Bronchial smooth muscle cell (primary cell): Measurements from ENCODE around the gene ZMYND15. TPM values are rescaled to one million over a fixed set of nuclear protein-coding genes. Genes with fewer than 3 reads are reported as not detected.

ENCODE experiments used
- total RNA-seq: library from RNA; depleted of rRNA; stranded (reverse); fragments of >200 nt; gene quantifications from 2 replicates; pipeline ENCODE4 v1.2.1, GENCODE V29; 2014

Gene ZMYND15
- total RNA-seq, result 0.09 TPM in 1 of 2 replicates, not detected in the other

DNA sequence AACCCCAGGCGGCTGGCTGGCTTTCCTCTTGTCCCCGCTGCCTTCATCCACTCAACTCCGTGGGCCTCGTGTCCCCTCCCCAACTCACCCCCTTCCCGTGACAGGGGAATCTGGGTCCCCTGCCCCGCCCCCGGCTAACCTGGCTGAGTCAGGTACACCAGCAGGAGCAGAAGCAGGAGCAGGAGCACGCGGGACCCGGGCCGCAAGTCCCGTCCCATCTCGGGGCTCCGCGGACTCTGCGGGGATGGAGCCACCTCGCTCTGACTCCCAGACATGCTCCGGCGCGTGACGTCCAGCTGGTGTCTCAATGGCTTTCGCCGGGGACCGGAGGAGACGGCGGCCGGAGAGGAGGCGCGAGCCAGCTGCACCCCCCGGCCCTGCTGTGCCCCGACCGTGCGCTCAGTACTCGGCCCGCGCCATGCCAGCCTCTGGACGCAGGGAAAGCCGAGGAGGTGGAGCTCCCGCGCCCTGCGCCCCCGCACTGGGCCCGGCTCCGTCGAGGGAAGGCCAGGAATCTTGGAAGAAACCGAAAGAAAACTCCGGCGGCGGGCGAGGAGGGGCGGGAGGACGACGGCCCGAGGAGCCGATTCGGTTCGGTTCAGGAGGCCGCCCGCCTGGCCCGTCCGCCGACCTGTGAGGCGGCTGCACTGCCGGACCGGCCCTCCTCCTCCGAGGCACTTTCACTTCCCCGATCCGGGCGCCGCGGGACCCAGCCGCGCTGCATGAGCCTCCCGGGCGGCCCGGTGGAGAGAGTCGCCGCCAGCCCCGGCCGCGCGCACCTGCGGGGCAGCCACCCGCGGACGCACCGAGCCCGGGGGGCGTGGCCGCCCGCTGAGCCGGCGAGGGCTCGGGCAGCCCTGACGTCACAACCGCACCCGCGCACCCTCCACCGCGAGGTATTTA lies at the start of gene ZMYND15, which contains the start of gene CXCL16:
Gene ZMYND15, plus strand, starts transcription at position 712 of the 903 bp plus-strand sequence. CDS start 716 bp downstream, outside the sequence.
Gene CXCL16, minus strand, starts transcription at position 807 of the 903 bp plus-strand sequence. Its CDS starts 589 bp downstream, at position 218.

GRCh38 chr17:4709794-4710692 lies 29.6 kb upstream of the ZMYND15 start, which contains the start of gene ARRB2:
ARRB2 (plus strand) TSS chr17:4710632; CDS start chr17:4710722, 90 bp downstream.

DNA sequence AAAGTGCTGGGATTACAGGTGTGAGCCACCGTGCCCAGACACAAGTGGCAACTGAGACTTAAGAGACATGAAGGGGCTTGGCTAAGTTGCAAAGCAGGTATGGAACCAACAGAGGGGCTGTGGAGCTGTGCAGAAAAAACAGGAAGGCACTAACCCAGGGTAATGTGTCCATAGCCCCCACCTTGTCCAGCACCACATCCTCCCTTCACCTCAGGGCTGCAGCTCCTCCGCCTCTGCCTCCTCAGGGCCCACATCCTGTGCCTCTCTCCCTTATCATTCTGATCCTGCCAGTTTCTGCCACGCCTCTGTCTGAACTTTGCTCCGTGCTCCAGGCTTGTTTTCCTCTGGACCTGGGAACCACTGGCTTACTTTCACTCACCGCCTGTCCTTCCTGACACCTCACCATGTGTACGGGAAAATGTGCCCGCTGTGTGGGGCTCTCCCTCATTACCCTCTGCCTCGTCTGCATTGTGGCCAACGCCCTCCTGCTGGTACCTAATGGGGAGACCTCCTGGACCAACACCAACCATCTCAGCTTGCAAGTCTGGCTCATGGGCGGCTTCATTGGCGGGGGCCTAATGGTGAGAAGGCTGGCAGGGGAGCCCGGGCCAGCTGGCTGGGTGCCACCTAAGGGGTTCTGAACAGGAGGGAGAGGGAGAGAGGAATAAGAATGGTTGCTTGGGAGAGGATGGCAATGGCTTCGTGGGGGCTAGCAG lies 32.0 kb downstream of the ZMYND15 start, which contains the start of gene TM4SF5:
Gene TM4SF5, plus strand, starts transcription at position 368 of the 716 bp plus-strand sequence. Its CDS starts 37 bp downstream, at position 405.

DNA sequence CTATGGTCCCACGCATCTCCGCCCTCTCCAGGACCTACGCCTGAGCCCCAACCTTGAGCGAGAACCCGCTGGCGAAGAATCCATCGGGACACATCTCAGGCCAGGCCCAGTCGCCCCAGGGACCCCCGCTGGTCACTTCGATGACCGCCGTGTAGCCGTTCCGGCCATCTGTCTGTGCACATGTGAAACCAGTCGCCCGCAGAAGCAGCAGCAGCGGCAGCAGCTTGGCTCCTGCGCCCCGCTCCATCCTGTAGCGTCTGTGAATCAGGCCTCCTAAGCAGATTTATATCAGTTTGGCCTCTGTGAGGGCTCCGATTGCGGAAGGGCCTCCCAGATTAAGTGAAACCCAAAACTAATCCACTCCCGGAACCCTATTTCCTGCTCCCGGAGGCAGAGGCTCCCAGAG lies 46.5 kb downstream of the ZMYND15 start, which contains the start of gene VMO1:
Gene VMO1, minus strand, starts transcription at position 259 of the 406 bp plus-strand sequence. Its CDS starts 12 bp downstream, at position 247.

DNA sequence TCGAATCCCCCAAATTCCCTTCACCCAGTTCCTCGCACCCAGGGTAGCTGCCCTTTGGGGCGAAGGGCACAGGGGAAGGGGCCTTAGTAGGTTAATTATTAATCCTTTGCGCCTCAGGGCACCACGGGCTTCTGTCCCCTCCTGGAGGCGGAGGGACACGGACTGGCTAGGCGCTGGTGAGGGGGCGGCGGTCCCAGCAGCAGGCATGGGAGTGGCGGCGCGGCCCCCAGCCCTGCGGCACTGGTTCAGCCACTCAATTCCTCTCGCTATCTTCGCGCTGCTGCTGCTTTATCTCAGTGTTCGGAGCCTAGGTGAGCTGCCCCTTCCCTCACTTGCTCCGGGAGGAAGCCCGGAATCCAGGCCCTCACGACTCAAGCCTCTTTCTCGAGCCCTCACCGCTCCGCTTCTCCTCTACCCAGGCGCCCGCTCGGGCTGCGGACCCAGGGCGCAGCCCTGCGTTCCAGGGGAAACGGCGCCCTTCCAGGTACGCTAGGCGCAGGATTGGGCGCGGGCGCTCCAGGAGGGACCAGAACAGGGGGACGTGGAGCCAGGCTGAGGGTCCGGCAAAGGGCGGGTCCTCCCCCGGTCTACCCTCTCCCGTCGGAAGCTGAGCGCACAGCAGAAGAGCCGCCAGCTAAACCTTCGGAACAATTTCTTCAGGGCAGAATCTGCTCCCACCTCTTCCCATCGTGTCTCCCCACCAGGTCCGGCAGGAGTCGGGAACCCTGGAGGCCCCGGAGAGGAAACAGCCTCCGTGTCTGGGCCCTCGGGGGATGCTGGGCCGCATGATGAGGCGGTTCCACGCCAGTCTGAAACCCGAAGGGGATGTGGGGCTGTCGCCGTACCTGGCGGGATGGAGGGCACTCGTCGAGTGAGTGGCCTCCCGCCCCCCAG lies 49.4 kb downstream of the ZMYND15 start, which contains the start of gene GLTPD2:
Gene GLTPD2, plus strand, starts transcription at position 158 of the 894 bp plus-strand sequence. Its CDS starts 48 bp downstream, at position 206.

Other genes starting within 250 kb of the ZMYND15 start
- 0.09 and 0.16 TPM in 2 replicates for gene SPNS2, start 241.0 kb upstream of the ZMYND15 start, total RNA-seq
- 21.9 and 32.3 TPM in 2 replicates for gene MYBBP1A, start 184.4 kb upstream of the ZMYND15 start, total RNA-seq
- under 0.01 TPM in 1 of 2 replicates, not detected in the other for gene GGT6, start 179.3 kb upstream of the ZMYND15 start, total RNA-seq
- 0.47 and 10.1 TPM in 2 replicates for gene SMTNL2, start 155.3 kb upstream of the ZMYND15 start, total RNA-seq
- gene ALOX15, start 98.2 kb upstream of the ZMYND15 start, total RNA-seq, result 0.17 TPM in 1 of 2 replicates, not detected in the other
- 11.3 and 13.7 TPM in 2 replicates for gene PELP1, start 35.7 kb upstream of the ZMYND15 start, total RNA-seq
- 2.4 and 2.5 TPM in 2 replicates for gene ARRB2, start 29.2 kb upstream of the ZMYND15 start, total RNA-seq
- 11.3 and 18.5 TPM in 2 replicates for gene MED11, start 8.4 kb upstream of the ZMYND15 start, total RNA-seq
- gene CXCL16, start 95 bp downstream of the ZMYND15 start, total RNA-seq, result 0.63 and 1.6 TPM in 2 replicates
- not detected in 2 replicates for gene TM4SF5, start 32.1 kb downstream of the ZMYND15 start, total RNA-seq
- 1.1 and 1.2 TPM in 2 replicates for gene VMO1, start 46.5 kb downstream of the ZMYND15 start, total RNA-seq
- gene GLTPD2, start 49.1 kb downstream of the ZMYND15 start, total RNA-seq, result not detected in 2 replicates
- 134 and 196 TPM in 2 replicates for gene PSMB6, start 56.3 kb downstream of the ZMYND15 start, total RNA-seq
- 19.9 and 20.4 TPM in 2 replicates for gene PLD2, start 67.3 kb downstream of the ZMYND15 start, total RNA-seq
- gene MINK1, start 93.5 kb downstream of the ZMYND15 start, total RNA-seq, result 25.7 and 31.9 TPM in 2 replicates
- 3.2 and 3.5 TPM in 2 replicates for gene C17orf107, start 159.7 kb downstream of the ZMYND15 start, total RNA-seq
- 0.47 and 1.2 TPM in 2 replicates for gene CHRNE, start 163.3 kb downstream of the ZMYND15 start, total RNA-seq
- gene GP1BA, start 192.4 kb downstream of the ZMYND15 start, total RNA-seq, result not detected in 2 replicates
- gene SLC25A11, start 200.2 kb downstream of the ZMYND15 start, total RNA-seq, result 46.7 and 67.4 TPM in 2 replicates
- gene RNF167, start 200.4 kb downstream of the ZMYND15 start, total RNA-seq, result 13.3 and 16.9 TPM in 2 replicates
- 419 and 524 TPM in 2 replicates for gene PFN1, start 208.7 kb downstream of the ZMYND15 start, total RNA-seq
- gene ENO3, start 211.3 kb downstream of the ZMYND15 start, total RNA-seq, result 2.2 TPM in 2 replicates
- gene SPAG7, start 228.0 kb downstream of the ZMYND15 start, total RNA-seq, result 51.7 and 58.0 TPM in 2 replicates
- 4.5 and 5.4 TPM in 2 replicates for gene CAMTA2, start 247.8 kb downstream of the ZMYND15 start, total RNA-seq